A673 (cell line): ENCODE data around the gene MRPL24.

Experiments used
- CTCF ChIP-seq: fragments of 300-800, 200-600 bp; sonication (generic); conservative IDR thresholded peaks from 2 replicates; pipeline ENCODE4 v1.5.1; 2017; ENCODE audit warnings: low read depth, mild to moderate bottlenecking, antibody characterized with exemption, low read length, moderate library complexity, mixed read lengths
- EZH2 ChIP-seq: fragments of 200-600 bp; sonication (generic); IDR thresholded peaks from 2 replicates; pipeline ENCODE4 v1.6.1; 2017; ENCODE audit warnings: borderline replicate concordance, low read depth, mild to moderate bottlenecking, mixed read lengths, antibody characterized with exemption, low read length; ENCODE audit not compliant: poor library complexity, severe bottlenecking

GRCh38 chr1:156765666-156766065 is 24.8 kb upstream of the MRPL24 start:
- no peak for TF ChIP-seq CTCF
- TF ChIP-seq EZH2, result no peak
